HG02973 (cell line): ENCODE measurements around the gene JARID2.
"Not testable (repeated sequence)": the region's sequence is repeated elsewhere in the genome, so short reads cannot be mapped to it uniquely, and the experiment has no call there.

Source experiments
- ATAC-seq: cut with Tn5 transposase; IDR thresholded peaks from one replicate; pipeline ENCODE4 v1.9.1; 2021; ENCODE audit warnings: moderate library complexity; ENCODE audit not compliant: unreplicated experiment

Gene JARID2

DNA sequence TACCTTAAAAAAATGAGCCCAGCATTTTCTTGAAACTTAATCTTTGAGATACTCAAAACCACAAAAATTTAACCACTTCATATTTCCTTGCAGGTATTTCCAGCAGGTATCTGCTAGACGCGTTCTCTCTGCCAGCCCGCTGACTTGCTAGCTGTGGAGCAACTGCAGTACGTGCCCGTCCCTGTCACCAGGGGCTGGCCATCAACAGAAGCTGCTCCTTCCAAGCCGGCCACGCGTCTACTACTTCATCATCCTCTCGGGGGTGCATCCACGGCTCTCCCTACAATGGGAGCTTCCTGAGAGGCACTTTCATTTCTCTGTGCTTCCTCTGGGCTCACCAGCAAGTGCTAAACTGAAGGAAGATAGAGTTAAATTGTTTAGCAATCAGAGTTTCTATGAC lies 284.5 kb downstream of the JARID2 start:
- no peak for ATAC-seq

DNA sequence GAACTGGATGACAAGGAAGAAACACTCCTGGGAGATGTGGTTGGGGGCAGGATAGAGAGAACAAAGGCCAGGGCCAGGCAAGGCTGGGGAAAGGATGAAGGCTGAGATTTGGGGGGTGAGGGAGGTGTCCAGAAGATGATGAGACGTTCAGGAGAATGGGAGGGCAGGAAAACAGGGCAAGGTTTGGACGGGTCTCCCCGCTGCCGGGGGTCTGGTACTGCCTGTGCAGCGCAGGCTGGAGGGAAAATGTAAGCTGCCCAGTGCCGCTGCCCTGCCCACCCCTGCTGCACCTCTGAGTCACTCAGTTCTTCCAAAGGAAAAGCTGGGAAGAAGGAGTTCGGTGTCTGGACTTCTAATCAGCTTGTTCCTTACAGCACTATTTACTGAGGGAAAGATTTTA lies 286.1 kb downstream of the JARID2 start:
- ATAC-seq, result no peak

DNA sequence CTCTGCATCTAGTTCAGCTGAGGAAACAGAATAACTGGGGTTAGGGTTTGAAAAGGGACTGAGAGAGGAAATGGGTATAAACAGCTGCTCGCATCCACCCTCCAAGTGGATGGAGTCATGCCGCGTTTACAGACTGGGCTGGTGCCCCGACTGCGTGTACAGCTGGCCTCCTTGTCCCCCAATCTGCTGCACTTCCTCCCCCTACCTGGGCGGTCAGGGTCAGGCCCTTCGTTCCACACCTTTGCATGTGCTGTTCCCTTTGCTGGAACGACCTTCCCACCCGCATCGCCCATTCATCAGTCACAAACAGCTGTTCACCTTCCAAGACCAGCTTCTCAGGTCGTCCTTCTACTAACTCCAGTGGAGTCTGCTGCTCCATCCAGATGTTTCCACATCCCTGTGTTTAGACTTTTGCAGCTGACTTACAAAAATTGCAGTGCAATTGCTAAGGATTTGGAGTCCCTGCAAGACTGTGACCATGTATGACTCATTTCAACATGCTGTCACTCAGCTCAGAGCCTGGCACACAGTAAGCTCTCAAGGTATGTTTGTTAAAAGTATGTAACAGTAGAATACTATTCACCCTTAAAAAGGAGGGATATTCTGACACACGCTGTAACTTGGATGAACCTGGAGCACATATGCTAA lies 287.6 kb downstream of the JARID2 start:
- ATAC-seq, result no peak

DNA sequence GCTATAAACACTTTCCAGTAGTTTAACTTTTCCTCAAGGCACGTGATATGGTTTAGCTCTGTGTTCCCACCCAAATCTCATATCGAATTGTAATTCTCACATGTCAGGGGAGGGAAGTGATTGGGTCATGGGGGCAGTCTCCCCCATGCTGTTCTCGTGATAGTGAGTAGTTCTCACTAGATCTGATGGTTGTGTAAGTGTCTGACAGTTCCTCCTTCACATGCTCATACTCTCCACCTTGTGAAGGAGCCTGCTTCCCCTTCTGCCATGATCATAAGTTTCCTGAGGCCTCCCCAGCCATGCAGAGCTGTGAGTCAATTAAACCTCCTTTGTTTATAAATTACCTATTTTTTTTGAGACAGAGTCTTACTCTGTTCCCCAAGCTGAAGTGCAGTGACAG lies 289.1 kb downstream of the JARID2 start:
- ATAC-seq, result no peak

DNA sequence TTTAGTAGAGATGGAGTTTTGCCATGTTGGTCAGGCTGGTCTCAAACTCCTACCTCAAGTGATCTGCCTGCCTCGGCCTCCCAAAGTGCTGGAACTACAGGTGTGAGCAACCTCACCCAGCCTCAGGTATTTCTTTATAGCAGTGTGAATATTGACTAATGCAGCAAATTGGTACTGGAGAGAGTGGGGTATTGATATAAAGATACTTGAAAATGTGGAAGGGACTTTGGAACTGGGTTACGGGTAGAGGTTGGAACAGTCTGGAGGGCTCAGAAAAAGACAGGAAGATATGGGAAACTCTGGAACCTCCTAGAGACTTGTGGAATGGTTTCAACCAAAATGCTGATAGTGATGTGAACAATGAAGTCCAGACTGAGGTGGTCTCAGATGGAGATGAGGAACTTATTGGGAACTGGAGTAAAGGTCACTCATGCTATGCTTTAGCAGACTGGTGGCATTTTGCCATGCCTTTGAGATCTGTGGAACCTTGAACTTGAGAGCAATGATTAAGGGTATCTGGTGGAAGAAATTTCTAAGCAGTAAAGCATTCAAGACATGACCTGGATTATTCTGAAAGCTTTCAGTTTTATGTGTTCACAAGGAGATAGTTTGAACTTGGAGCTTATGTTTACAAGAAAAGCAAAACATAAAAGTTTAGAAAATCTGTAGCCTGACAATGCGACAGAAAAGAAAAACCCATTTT lies 289.8 kb downstream of the JARID2 start:
- no peak for ATAC-seq

DNA sequence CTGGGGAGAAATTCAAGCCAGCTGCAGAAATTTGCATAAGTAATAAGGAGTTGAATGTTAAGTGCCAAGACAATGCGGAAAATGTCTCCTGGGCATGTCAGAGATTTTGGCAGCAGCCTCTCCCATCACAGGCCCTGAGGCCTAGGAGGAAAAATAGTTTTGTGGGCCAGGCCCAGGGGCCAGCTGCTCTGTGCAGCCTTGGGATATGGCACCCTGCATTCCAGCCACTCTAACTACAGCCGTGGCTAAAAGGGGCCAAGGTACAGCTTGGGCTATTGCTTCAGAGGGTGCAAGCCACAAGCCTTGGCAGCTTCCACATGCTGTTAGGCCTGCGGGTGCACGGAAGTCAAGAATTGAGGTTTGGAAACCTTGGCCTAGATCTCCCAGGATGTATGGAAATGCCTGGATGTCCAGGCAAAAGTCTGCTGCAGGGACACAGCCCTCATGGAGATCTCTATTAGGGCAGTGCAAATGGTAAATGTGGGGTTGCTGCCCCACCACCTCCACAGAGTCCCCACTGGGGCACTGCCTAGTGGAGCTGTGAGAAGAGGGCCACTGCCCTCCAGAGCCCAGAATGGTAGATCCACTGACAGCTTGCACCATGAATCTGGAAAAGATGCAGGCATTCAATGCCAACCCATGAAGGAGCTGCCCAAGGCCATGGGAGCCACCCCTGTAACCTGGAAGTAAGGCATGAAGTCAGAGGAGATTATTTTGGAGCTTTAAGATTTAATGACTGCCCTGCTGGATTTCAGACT lies 290.5 kb downstream of the JARID2 start:
- no peak for ATAC-seq

DNA sequence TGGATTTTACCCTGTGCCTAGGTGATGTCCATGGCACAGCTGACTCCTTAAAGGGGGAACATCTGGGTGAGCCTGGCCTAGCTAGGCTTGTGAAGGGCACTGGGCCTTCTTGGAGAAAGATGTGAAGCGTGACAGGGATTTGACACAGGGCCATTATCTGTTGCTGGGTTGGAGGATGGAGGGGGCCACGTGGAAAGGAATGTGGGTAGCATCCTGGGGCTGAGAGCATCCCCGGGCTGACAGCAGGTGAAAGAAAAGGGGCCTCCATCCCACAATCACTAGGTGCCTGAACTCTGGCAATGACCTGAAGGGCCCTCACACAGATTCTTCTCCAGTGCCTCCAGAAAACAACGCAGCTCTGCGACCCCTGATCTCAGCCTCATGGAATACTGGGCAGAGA lies 292.2 kb downstream of the JARID2 start:
- no peak for ATAC-seq

DNA sequence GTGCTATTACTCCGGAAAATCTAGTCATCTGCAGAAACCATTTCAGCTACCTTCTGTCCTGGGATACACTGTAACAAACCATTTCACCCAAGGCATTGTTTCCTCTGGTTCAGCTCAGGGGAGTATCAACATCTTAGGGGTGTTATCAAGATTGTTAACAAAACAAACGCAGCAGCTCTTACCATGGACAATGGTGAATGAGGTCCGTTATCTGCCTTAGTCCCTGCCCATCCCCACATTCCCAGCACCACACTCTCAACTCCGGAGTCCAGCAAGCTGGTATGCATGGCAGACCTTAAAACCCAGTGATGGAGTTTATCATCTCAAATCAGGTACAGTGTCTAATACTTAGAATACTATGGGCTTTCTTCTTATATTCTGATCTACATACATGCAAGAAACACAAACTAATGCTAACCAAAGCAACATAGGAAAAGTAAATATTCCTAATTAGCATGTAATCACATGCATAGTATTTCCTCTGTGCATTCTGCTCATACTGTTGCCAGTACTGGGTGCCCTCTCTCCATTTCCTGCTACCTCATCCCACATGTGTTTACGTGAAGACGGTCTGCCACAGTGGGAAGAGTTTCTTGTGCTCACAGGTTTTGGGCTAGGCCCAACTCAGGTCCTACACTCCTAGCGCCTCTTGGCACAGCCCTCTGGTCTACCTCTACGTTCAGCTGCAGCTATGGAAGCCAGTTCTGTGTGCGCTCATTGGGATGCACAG lies 293.1 kb downstream of the JARID2 start:
- no peak for ATAC-seq

DNA sequence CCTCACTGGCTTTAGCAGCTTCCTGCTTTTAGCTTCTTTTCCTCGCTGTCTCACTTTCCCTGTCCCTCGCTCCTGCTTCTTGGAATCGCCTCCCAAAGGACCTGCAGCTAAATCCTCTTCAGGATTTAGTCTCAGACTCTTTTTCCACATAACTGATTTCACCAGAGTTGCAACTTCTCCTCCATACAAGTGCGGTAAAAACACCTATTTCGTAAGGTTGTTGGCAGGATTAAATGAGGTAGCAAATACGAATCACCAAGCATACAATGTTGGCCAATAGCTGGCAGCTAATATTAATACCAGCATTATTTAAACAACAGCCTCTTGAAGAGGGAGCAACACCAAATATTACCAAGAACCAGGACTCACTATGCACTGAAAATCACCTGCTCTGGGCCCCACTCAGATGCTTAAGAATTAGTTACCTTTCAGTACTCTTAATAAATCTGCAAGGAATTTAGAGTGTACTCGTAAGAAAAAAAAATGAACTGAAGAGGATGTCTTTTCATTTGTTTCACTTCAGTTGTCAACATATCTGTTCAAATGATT lies 293.9 kb downstream of the JARID2 start:
- no peak for ATAC-seq

DNA sequence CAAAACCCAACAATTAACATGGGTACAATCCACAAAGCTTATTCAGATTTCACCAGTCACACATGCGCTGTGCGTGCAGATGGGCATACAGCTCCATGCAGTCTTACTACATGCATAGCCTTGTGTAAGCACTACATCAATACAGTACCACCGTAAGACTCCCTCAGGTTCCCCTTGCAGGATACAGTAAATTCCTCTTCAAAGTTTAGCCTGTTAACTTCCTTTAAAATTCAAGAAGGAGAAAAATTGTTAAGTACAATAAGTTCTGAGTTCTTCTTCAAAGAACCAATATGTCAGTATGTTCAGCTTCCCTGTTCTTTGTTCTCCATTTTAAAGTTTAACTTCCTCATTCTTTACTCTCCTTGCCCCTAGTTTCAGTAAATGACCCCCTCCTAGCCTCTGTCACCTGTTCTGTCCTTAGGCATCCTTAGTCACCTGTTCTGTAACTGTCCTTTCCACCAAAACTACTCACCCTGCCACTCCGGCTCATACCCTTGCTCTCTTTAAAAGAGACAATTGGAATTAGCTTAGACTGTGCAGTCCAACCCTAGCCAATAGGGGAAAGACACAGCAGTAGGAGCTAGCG lies 297.6 kb downstream of the JARID2 start:
- not testable (repeated sequence) for ATAC-seq

DNA sequence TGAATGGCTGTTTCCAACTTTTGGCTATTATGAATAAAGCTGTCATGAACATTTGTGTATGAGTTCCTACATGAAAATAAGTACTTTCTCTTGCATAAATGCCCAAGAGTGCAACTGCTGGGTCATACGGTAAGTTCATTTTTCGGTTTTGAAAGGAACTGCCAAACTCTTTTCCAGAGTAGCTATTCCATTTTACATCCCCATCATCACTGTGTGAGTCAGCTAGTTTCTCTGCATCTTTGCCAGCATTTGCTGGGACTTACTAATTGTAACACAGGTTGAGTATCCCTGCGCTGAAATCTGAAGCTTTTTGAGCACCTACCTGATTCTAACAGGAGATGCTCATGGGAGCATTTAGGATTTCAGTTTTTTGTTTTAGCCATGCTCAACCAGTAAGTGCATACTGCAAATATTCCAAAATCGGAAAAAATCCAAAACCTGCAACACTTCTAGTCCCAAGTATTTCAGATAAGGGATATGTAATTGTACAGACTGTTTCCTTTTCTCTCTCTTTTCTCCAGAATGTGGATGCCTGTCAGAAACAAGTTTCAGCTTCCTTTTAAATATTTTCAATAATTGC lies 298.5 kb downstream of the JARID2 start:
- no peak for ATAC-seq

DNA sequence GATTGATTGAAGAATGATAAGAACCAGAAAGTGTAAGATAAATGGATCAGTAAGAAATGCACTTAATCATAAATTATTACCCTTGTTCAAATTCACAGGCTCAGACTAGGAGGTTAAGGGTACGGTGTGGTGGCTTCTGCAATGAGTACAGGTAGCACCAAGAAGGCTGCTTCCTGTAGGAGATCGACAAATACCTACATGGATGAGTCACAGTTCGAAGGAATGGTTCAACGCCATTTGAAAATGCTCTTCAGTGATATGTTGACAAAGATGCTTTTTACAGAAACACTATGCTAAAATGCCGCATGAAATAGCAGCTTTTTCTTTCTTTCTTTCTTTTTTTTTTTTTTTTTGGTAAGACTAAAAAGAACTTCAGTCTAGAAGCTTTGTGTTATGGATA lies 300.7 kb downstream of the JARID2 start:
- ATAC-seq, result no peak

DNA sequence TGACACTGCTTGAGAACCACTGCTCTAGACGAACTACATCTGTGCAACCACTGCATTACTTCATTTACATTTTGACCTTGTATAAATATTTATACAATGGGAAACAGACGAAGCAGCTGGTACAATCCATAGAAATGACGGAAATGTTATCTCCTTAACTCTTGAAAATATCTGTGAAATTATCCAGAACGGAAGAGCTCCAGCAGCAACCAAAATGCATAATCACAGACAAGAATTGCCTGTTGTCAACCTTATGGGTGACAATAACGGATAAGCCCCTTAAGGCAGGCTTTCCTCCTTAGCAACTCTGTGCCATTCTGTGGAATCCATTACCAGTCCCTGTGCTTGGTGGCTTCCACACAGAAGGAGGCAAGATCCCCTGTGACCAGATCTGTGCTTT lies 301.5 kb downstream of the JARID2 start:
- no peak for ATAC-seq

DNA sequence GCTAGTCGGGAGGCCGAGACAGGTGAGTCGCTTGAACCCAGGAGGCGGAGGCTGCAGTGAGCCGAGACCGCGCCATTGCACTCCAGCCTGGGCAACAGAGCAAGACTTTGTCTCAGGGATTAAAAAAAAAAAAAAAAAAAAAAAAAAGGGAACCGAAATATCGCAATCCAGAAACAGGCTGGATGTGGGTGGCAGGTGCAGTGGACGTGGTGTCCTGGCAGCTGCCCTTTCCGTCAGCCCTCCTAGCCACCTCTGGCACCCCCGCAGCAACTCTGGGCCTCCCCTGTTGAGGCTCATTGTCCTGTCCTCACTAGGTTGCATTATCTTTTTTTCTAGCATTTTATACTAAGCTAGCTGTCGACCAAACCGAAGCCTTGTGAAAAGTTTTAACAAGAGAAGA lies 303.5 kb downstream of the JARID2 start:
- ATAC-seq, result no peak

DNA sequence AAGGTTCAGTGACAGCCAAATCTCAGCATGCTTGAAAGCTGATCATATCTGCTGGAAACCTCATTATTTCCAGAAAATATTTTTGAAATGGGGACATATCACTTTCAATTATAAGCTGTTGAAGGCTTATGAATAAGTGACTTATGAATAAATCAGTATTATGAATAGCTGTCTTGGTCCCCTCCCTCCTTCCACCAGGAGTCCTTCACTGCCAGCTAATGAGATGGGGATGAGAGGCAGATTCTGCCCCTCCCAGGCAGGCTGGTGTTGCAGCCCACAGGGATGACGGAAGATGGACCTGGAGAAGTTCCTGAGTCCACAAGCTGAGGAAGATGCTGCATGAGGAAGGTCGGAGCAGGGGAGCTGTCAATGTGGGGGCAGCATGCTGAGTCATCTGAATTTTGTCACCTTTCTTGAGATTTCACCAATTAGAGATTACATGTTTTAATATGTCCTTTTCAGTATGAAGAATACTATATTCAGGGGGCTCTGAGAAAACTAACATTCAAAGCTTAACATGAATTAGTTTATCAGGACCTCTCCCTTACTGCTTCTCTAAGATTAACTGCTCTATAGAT lies 304.8 kb downstream of the JARID2 start:
- ATAC-seq, result no peak

DNA sequence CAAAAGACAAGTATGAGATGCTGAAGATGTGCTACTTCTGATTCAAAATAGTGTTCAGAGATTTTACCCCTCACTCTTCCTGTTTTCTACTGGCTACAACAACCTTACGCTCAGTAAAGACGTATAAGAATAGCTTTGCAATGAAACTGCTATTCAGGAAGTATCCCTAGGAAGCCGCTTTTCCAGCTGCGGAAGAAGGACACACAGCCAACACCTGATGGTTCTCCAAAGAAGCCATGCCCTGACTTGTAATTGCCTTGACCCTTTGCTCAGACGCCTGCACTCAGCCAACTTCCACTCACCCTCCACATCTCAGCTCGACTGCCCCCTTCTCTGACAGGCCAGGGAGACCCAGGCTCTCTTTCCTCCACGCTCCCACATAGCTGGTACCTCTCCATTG lies 305.4 kb downstream of the JARID2 start:
- ATAC-seq, result no peak

DNA sequence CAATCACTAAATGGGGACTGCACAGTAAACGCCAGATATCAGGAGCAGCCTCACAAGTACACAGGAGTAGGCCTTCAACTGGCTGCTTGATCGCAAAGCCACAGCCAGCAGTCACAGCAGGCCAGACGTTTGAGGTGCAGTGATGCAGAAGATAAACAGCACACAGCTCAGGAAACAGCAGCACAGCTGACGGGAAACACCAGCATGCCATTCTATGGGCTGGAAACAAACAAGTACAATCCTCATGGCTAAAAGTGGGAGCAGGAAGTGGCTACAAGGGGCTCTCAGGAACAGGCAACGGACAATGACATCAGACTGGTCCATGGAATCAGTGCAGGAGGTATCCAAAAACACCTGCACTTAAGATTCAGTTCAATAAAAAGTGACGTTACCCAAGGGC lies 305.9 kb downstream of the JARID2 start:
- ATAC-seq, result no peak

DNA sequence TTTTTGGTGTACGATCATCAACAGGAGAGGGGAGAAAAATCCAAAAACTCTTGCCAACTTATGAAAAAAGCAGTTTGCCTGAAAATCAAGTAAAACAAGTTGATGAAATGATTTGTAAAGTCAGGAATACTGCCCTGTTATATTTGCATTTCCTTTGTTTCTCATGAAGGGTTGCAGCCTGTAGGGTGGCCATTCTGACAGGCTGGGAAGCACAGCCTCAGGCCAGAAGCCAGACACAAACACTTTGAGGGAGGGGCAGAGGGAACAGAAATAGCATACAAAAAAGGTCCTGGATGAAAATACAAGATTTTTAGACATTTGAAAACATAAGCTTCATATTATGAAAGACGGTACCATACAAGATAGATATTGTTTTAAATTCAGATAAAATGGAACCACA lies 307.2 kb downstream of the JARID2 start:
- no peak for ATAC-seq

DNA sequence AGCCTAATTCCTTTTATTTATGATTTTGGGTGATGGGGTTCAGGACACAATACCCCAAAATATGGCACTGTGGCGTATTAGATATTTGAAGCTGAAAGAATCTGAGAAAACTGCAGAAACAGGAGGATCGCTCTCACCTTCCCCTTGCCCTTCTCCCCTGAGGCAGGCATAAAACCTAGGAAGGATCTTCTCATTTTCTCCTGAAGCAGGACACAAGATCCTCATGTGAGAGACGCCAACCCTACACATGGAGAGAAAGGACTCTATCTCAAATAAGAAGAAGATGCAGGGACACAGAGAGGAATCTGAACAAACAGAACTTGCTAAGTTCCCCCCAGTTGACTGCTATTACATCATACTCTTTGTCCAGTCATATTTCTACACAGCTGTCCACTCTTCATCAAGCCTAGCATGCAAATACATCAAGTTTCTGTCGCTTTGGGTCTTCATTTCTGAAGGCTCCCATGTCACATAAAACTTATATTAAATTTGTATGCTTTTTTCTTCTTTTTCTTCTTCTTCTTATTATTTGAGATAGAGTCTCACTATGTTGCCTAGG lies 307.9 kb downstream of the JARID2 start:
- no peak for ATAC-seq

DNA sequence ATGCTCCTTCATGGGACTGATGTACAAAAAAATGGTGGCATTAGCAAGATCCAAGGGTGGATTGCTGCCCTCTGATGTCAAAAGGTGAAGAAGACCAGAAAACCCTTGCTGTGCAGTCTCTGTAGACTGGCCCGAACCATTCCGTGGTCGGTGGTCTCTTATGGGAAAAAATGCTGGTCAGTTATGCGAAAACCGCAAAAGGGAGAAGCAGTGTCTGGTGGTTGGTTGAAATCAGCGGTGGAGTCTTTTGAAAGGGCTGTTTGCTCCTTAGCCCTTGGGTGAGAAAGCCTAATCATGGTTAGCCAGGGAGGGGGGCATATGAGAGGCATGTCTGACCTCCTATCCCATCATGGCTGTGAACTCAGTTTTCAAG lies 308.8 kb downstream of the JARID2 start:
- no peak for ATAC-seq
